ENCODE data around the gene SMC1B. TPM values are rescaled to one million over a fixed set of nuclear protein-coding genes. Genes with fewer than 3 reads are reported as not detected.

Gene SMC1B
- total and polyA plus RNA-seq, 2 of the 8 experiments (the other 6 are each of a cell fraction or from before 2014, with no cell fraction given): 0.02 TPM; not detected in 1

DNA sequence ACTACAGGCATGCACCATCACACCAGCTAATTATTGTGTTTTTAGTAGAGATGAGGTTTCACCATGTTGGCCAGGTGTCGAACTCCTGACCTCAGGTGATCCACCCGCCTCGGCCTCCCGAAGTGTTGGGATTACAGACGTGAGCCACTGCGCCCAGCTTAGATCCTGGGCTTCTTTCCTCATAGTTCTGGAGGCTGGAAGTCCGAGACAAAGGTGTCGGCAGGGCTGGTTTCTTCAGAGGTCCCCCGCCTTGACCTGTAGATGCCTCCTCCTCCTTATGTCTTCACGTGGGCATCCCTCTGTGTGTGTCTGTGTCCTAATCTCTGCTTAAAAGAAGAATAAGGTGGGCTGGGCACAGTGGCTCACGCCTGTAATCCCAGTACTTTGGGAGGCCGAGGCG, 45.1 kb upstream of the SMC1B start:
- H3K23me2 ChIP-seq (ENCODE audit: low read depth, low read length): no peaks in the 10 kb centered on the region
- no peak overlapping the region for H3K4ac ChIP-seq (replicated peaks; ENCODE audit: insufficient read length, low read depth, low read length)
- WGBS, 2 experiments (ENCODE audit: extremely low coverage in 1 of 2, insufficient coverage in 1 of 2, insufficient read length in 1 of 2, insufficient replicate concordance in 2 of 2, low coverage in 1 of 2, low lambda C conversion rate in 2 of 2, missing lambda C conversion rate in 1 of 2): 90% methylated on average over 13 of the region's 13 CpGs; no CpG with 5 or more reads in 1 of the 2 experiments
- H2AFZ ChIP-seq (ENCODE audit: low read length): no peak overlapping the region
- H4K8ac ChIP-seq (ENCODE audit: extremely low read depth, insufficient read depth, low read length): no peak overlapping the region
- no peak overlapping the region for H3K4me2 ChIP-seq (ENCODE audit: insufficient read depth in 1 of 2, low read depth in 2 of 2, low read length in 2 of 2)
- FAIRE-seq (no peak), DNase-seq (ENCODE audit: low read depth in 1 of 2, low spot score in 2 of 2) (no peak)
- no peaks in the 10 kb centered on the region; a peak in 1 of 7 replicates for H3K27me3 ChIP-seq (replicated peaks in 1 of 4; ENCODE audit: control insufficient read depth in 3 of 4, extremely low read depth in 1 of 4, insufficient read depth in 3 of 4, low read length in 3 of 4)
- no peaks in the 10 kb centered on the region for H3K36me3 ChIP-seq (ENCODE audit: control insufficient read depth in 2 of 4, insufficient read depth in 4 of 4, low read length in 3 of 4)
- no peak overlapping the region for H2BK20ac ChIP-seq (ENCODE audit: low read length)
- no peak overlapping the region for H2BK120ac ChIP-seq (replicated peaks; ENCODE audit: low read depth, low read length)
- H2BK15ac ChIP-seq (ENCODE audit: low read length): no peak overlapping the region
- H3K23ac ChIP-seq (ENCODE audit: insufficient read length): no peak overlapping the region
- H4K20me1 ChIP-seq (replicated peaks in 1 of 2; ENCODE audit: control insufficient read depth in 1 of 2, insufficient read depth in 2 of 2, low read length in 2 of 2): peaks cover 0 to 1% of the 10 kb centered on the region in 2 experiments
- H4K91ac ChIP-seq (replicated peaks; ENCODE audit: insufficient read length, low read length): no peak overlapping the region
- TF ChIP-seq SP1 (IDR thresholded peaks at IDR 0.05; ENCODE audit: low read depth, low read length) (no peak), TCF12 (IDR thresholded peaks at IDR 0.05; ENCODE audit: low read depth, low read length) (no peak), SUZ12 (IDR thresholded peaks at IDR 0.05; ENCODE audit: low read length) (no peak)
- no peak overlapping the region for H3K56ac ChIP-seq (replicated peaks; ENCODE audit: insufficient read length, low read depth, low read length)
- H3K9me3 ChIP-seq (ENCODE audit: insufficient read depth in 2 of 2, low read depth in 1 of 2, low read length in 1 of 2): peaks cover under 1 to 2% of the 10 kb centered on the region in 2 experiments; a peak in 1 of 4 replicates
- no peak overlapping the region for H2BK12ac ChIP-seq (ENCODE audit: low read depth, low read length)
- H3K14ac ChIP-seq (ENCODE audit: insufficient read length): no peak overlapping the region
- no peaks in the 10 kb centered on the region for H3K79me1 ChIP-seq (ENCODE audit: low read depth, low read length)
- ChIA-PET CTCF (ENCODE audit: partially characterized antibody) (no interaction called here), POLR2A (ENCODE audit: partially characterized antibody) (no interaction called here)
- H2AK5ac ChIP-seq (ENCODE audit: low read depth, low read length): no peak overlapping the region
- H3K27ac ChIP-seq (ENCODE audit: low read depth, low read length): no peak overlapping the region
- no peak overlapping the region for H3K18ac ChIP-seq (ENCODE audit: extremely low read depth, low read length)
- no peak overlapping the region for H4K5ac ChIP-seq (ENCODE audit: insufficient read length, low read depth, low read length)
- H3K9ac ChIP-seq (replicated peaks in 1 of 4; ENCODE audit: extremely low read depth in 1 of 4, low read depth in 3 of 4, low read length in 3 of 4): no peak overlapping the region
- H3K4me1 ChIP-seq (replicated peaks in 1 of 4; ENCODE audit: control insufficient read depth in 3 of 4, insufficient read depth in 4 of 4, low read length in 3 of 4): peaks cover 0 to 4% (median under 1%) of the 10 kb centered on the region in 4 experiments; a peak in 2 of 7 replicates
- no peak overlapping the region for H2BK5ac ChIP-seq (ENCODE audit: low read depth, low read length)
- H3K79me2 ChIP-seq (ENCODE audit: control insufficient read depth in 1 of 2, insufficient read depth in 2 of 2, low read length in 2 of 2): no peaks in the 10 kb centered on the region
- no peak overlapping the region for H3K4me3 ChIP-seq (ENCODE audit: extremely low read depth in 1 of 4, insufficient read depth in 2 of 4, low read depth in 3 of 4, low read length in 4 of 4)
